A549 (cell line): ENCODE data around the gene ZNF365. TPM values are rescaled to one million over a fixed set of nuclear protein-coding genes. Genes with fewer than 3 reads are reported as not detected.
A peak's percentile ranks its signal among the peaks of the same experiment; 100 is the strongest.
"Not testable (repeated sequence)": the region's sequence is repeated elsewhere in the genome, so short reads cannot be mapped to it uniquely, and the experiment has no call there.

ENCODE experiments used
- ATAC-seq, 2 experiments: fragments of 200-7000 bp in 1 of 2; fragments of >200 bp in 1 of 2; cut with Nextera tagmentation in 1 of 2; cut with Tn5 transposase in 1 of 2; 3 replicates each; pipeline versions ENCODE4 v1.8.0 to v1.9.1; 2018 to 2020; ENCODE audit warnings: mild to moderate bottlenecking in 1 of 2, moderate library complexity in 1 of 2
- CTCF ChIA-PET: fragments of 300-600 bp; sonication (Branson Sonifier 250); formaldehyde crosslinking; extraction: SDS; loops from one replicate; lab custom pipeline; 2021; ENCODE audit warnings: antibody characterized with exemption, inconsistent platforms; lab: Yijun Ruan, JAX
- POLR2A ChIA-PET: fragments of 350-600 bp; formaldehyde crosslinking; extraction: SDS; loops from one replicate; lab custom pipeline; 2021; ENCODE audit warnings: antibody characterized with exemption, inconsistent platforms; lab: Yijun Ruan, JAX
- DNase-seq, 2 experiments: peaks; one replicate each; pipeline versions ENCODE4 v3.0.0 to v3.0.0-alpha.2; 2011 to 2016; ENCODE audit warnings: low read depth in 1 of 2, low spot score in 1 of 2
- FAIRE-seq: peaks from 2 replicates; lab custom pipeline; 2011; peaks lifted over from hg19 to GRCh38; lab: Jason Lieb, UNC
- H3K27ac ChIP-seq, 2 experiments: fragments of >200 bp; sonication (Bioruptor Twin); formaldehyde crosslinking; 3 replicates each; pipeline ENCODE4 v1.5.1; 2016 to 2017
- H3K4me1 ChIP-seq: fragments of >200 bp; sonication (Bioruptor Twin); formaldehyde crosslinking; 3 replicates; pipeline ENCODE4 v1.6.1; 2016
- H3K4me2 ChIP-seq: fragments of >200 bp; sonication (Bioruptor Twin); formaldehyde crosslinking; 3 replicates; pipeline ENCODE4 v1.6.1; 2016
- H3K4me3 ChIP-seq: fragments of >200 bp; sonication (Bioruptor Twin); formaldehyde crosslinking; 3 replicates; pipeline ENCODE4 v1.5.1; 2016
- H3K9me3 ChIP-seq: fragments of >200 bp; sonication (Bioruptor Twin); formaldehyde crosslinking; 3 replicates; pipeline ENCODE4 v1.6.1; 2016
- CBX8 ChIP-seq: fragments of 200-600 bp; sonication (generic); IDR thresholded peaks from 2 replicates; pipeline ENCODE4 v1.6.1; 2016
- CHD4 ChIP-seq: fragments of 200-600 bp; sonication (generic); IDR thresholded peaks from 2 replicates; pipeline ENCODE4 v1.6.1; 2016; ENCODE audit warnings: antibody characterized with exemption, mild to moderate bottlenecking, borderline replicate concordance
- EP300 ChIP-seq, 2 experiments: fragments of >200 bp; sonication (Bioruptor Twin); formaldehyde crosslinking; IDR thresholded peaks; 2 replicates in 1 of 2; 3 replicates in 1 of 2; pipeline ENCODE4 v1.6.1; 2016 to 2017
- ESRRA ChIP-seq: fragments of 150-350 bp; IDR thresholded peaks from 2 replicates; pipeline ENCODE4 v1.6.1; 2014; ENCODE audit warnings: mild to moderate bottlenecking, low read length, borderline replicate concordance
- FOSB ChIP-seq: fragments of 250-450 bp; sonication (Bioruptor Pico); IDR thresholded peaks from 2 replicates; pipeline ENCODE4 v1.5.0; 2020; ENCODE audit warnings: mild to moderate bottlenecking, moderate library complexity
- FOSL2 ChIP-seq, 2 experiments: fragments of 450-650 bp in 1 of 2; fragments of >200 bp in 1 of 2; sonication (Bioruptor Twin) in 1 of 2; formaldehyde crosslinking; IDR thresholded peaks; 2 replicates each; pipeline versions ENCODE4 v1.5.0 to v1.6.1; 2016 to 2020; ENCODE audit warnings: mild to moderate bottlenecking in 1 of 2, moderate library complexity in 1 of 2
- FOXS1 ChIP-seq: fragments of 250-450 bp; sonication (Bioruptor Pico); IDR thresholded peaks from 2 replicates; pipeline ENCODE4 v1.5.0; 2020; ENCODE audit warnings: mild to moderate bottlenecking, moderate library complexity
- GATA3 ChIP-seq: IDR thresholded peaks from 2 replicates; pipeline ENCODE4 v1.6.1; 2012; ENCODE audit warnings: borderline replicate concordance
- HOXB5 ChIP-seq: fragments of 250-450 bp; sonication (Bioruptor Pico); IDR thresholded peaks from 2 replicates; pipeline ENCODE4 v1.5.0; 2020; ENCODE audit warnings: mild to moderate bottlenecking, moderate library complexity
- KDM5A ChIP-seq: fragments of 200-600 bp; sonication (generic); IDR thresholded peaks from 2 replicates; pipeline ENCODE4 v1.6.1; 2016; ENCODE audit warnings: antibody characterized with exemption, mild to moderate bottlenecking
- MAFK ChIP-seq: fragments of 450-650 bp; IDR thresholded peaks from 2 replicates; pipeline ENCODE4 v1.6.1; 2014; ENCODE audit not compliant: partially characterized antibody
- MYC ChIP-seq: IDR thresholded peaks from 2 replicates; pipeline ENCODE4 v1.6.1; 2012; ENCODE audit warnings: mild to moderate bottlenecking, inconsistent platforms, low read length, improper control_type of control experiment, borderline replicate concordance
- NFE2L2 ChIP-seq: fragments of 150-350 bp; conservative IDR thresholded peaks from 2 replicates; pipeline ENCODE4 v1.6.1; 2014; ENCODE audit warnings: low read length
- NR3C1 ChIP-seq: fragments of >200 bp; sonication (Bioruptor Twin); formaldehyde crosslinking; IDR thresholded peaks from 3 replicates; pipeline ENCODE4 v1.6.1; 2017
- PBX3 ChIP-seq: IDR thresholded peaks from 2 replicates; pipeline ENCODE4 v1.6.1; 2012
- POLR2A ChIP-seq: IDR thresholded peaks from 2 replicates; pipeline ENCODE4 v1.6.1; 2012; ENCODE audit warnings: mild to moderate bottlenecking, low read length
- RAD21 ChIP-seq, 2 experiments: fragments of >200 bp in 1 of 2; sonication (Bioruptor Twin) in 1 of 2; formaldehyde crosslinking in 1 of 2; IDR thresholded peaks in 1 of 2; conservative IDR thresholded peaks in 1 of 2; 2 replicates in 1 of 2; 3 replicates in 1 of 2; pipeline ENCODE4 v1.6.1; 2012 to 2018; ENCODE audit warnings: inconsistent platforms in 1 of 2
- REST ChIP-seq: fragments of 200-600 bp; sonication (generic); IDR thresholded peaks from 2 replicates; pipeline ENCODE4 v1.6.1; 2016; ENCODE audit warnings: antibody characterized with exemption, mild to moderate bottlenecking, moderate library complexity
- RNF2 ChIP-seq: fragments of 200-600 bp; sonication (generic); IDR thresholded peaks from 2 replicates; pipeline ENCODE4 v1.6.1; 2016; ENCODE audit warnings: low read depth, mild to moderate bottlenecking, antibody characterized with exemption, moderate library complexity, borderline replicate concordance
- SMC3 ChIP-seq: fragments of >200 bp; sonication (Bioruptor Twin); formaldehyde crosslinking; IDR thresholded peaks from 3 replicates; pipeline ENCODE4 v1.6.1; 2018; ENCODE audit warnings: inconsistent platforms
- TFCP2L1 ChIP-seq: fragments of 250-450 bp; sonication (Bioruptor Pico); IDR thresholded peaks from 2 replicates; pipeline ENCODE4 v1.5.0; 2021; ENCODE audit warnings: mild to moderate bottlenecking
- ZC3H11A ChIP-seq: fragments of 450-650 bp; IDR thresholded peaks from 2 replicates; pipeline ENCODE4 v1.6.1; 2014; ENCODE audit warnings: antibody characterized with exemption, mild to moderate bottlenecking
- ZSCAN20 ChIP-seq: fragments of 250-450 bp; sonication (Bioruptor Pico); IDR thresholded peaks from 2 replicates; pipeline ENCODE4 v1.8.0; 2022; ENCODE audit warnings: mild to moderate bottlenecking, moderate library complexity
- WGBS: methylation state at CpG from one replicate; pipeline ENCODE4 v1.1.6; 2017; ENCODE audit errors: missing lambda C conversion rate; 5-methylcytosine and 5-hydroxymethylcytosine counted together
- polyA plus RNA-seq, 4 experiments: library from polyadenylated mRNA; depleted of rRNA in 3 of 4; stranded (reverse); fragments of >200 nt; fragmentation: RNase III in 1 of 4; extraction: RNeasy Plus Mini Kit Qiagen cat#74134 plus additional on column Dnase treatment in 1 of 4; gene quantifications; 2 replicates in 3 of 4; 3 replicates in 1 of 4; pipeline ENCODE4 v1.2.3, GENCODE V29; 2011 to 2017

Gene ZNF365
- polyA plus RNA-seq, 2 of the 4 experiments (the other 2 are of a cell fraction): 1.3 to 1.5 TPM

- TF ChIP-seq REST (no peak), SMC3 (no peak), FOXS1 (CRISPR knock-in tag) (no peak), EP300 (IDR thresholded peaks at IDR 0.05) (no peak), MYC (no peak), HOXB5 (CRISPR knock-in tag) (no peak), ZSCAN20 (CRISPR knock-in tag) (no peak), FOSB (no peak), POLR2A (no peak), CBX8 (no peak)
These were observed 3.8 kb downstream of the ZNF365 start (continued) for GRCh38 chr10:62377966-62378365.

- POLR2A ChIA-PET: not testable (repeated sequence)
These were observed 4.7 kb downstream of the ZNF365 start for GRCh38 chr10:62378877-62379276.

GRCh38 chr10:62379394-62379793, 5.2 kb downstream of the ZNF365 start:
- TF ChIP-seq REST (no peak), ESRRA (no peak), RNF2 (no peak), KDM5A (no peak), GATA3 (no peak), FOXS1 (CRISPR knock-in tag) (no peak), MAFK (no peak), PBX3 (no peak), NR3C1 (no peak), TFCP2L1 (CRISPR knock-in tag) (no peak), POLR2A (no peak), FOSL2 (IDR thresholded peaks at IDR 0.05) (no peak), FOSL2 (CRISPR knock-in tag; IDR thresholded peaks at IDR 0.05) (no peak), CHD4 (no peak), NFE2L2 (no peak), RAD21 (conservative IDR thresholded peaks at IDR 0.05 in 1 of 2, IDR thresholded peaks at IDR 0.05 in 1 of 2) (no peak), ZC3H11A (no peak), SMC3 (no peak)
- TF ChIP-seq, all 56 proteins: peak for 0
- peak overlapping the region; percentile 40 to 79 for H3K27ac ChIP-seq
- WGBS: 65% methylated on average over 4 of the region's 4 CpGs
- peak overlapping the region; percentile 48 for H3K4me2 ChIP-seq
- DNase-seq: no peak
- no peak for FAIRE-seq
- ChIA-PET CTCF (interaction anchor here (0.7 to 1.4 kb wide), 5 partner anchors 13 to 340 kb away, joined by 3 to 6 read pairs (median 4); no protein-coding TSS in a partner anchor), POLR2A (no interaction called here)
- H3K4me3 ChIP-seq: no peak overlapping the region
- no peaks in the 10 kb centered on the region for H3K9me3 ChIP-seq
- peaks cover 20% of the 10 kb centered on the region for H3K4me1 ChIP-seq
- peak in 1 of 2 experiments; percentile 37; a peak in 2 of 6 replicates for ATAC-seq

More at GRCh38 chr10:62378877-62379276, 4.7 kb downstream of the ZNF365 start:
- not testable (repeated sequence) for H3K4me3 ChIP-seq, FAIRE-seq, H3K27ac ChIP-seq, DNase-seq, ATAC-seq, H3K9me3 ChIP-seq, H3K4me2 ChIP-seq
- CTCF ChIA-PET: interaction anchor here (1.4 kb wide), 1 partner anchor 59 kb away, joined by 5 read pairs; no protein-coding TSS in a partner anchor
- peaks cover 20% of the 10 kb centered on the region for H3K4me1 ChIP-seq
- WGBS: 91% methylated on average over 6 of the region's 6 CpGs
